HG03520 (cell line): ENCODE measurements around the gene RALY.

Experiments
- ATAC-seq: cut with Tn5 transposase; IDR thresholded peaks from one replicate; pipeline ENCODE4 v1.9.1; 2021; ENCODE audit warnings: mild to moderate bottlenecking, moderate library complexity; ENCODE audit not compliant: unreplicated experiment

Gene RALY

GRCh38 chr20:34047010-34047687, 53.4 kb downstream of the RALY start:
- ATAC-seq, result no peak

GRCh38 chr20:34047917-34048316, 54.2 kb downstream of the RALY start:
- no peak for ATAC-seq

GRCh38 chr20:34049389-34049788, 55.7 kb downstream of the RALY start:
- ATAC-seq, result no peak

- no peak for ATAC-seq
Measured at GRCh38 chr20:34049897-34050695, 56.4 kb downstream of the RALY start.

GRCh38 chr20:34052414-34052813, 58.7 kb downstream of the RALY start:
- no peak for ATAC-seq

- ATAC-seq, result no peak
Measured at GRCh38 chr20:34055290-34055689, 61.6 kb downstream of the RALY start.

- no peak for ATAC-seq
Measured at GRCh38 chr20:34058831-34059230, 65.1 kb downstream of the RALY start.

- ATAC-seq, result no peak
Measured at GRCh38 chr20:34060970-34061369, 67.3 kb downstream of the RALY start.

- no peak for ATAC-seq
Measured at GRCh38 chr20:34061695-34062094, 68.0 kb downstream of the RALY start.

- ATAC-seq, result no peak
Measured at GRCh38 chr20:34062570-34063482, 69.1 kb downstream of the RALY start.

GRCh38 chr20:34064286-34064685, 70.6 kb downstream of the RALY start:
- ATAC-seq, result no peak

- no peak for ATAC-seq
Measured at GRCh38 chr20:34065260-34065659, 71.5 kb downstream of the RALY start.

- no peak for ATAC-seq
Measured at GRCh38 chr20:34066476-34067090, 72.9 kb downstream of the RALY start.

GRCh38 chr20:34068001-34068400, 74.3 kb downstream of the RALY start:
- no peak for ATAC-seq

GRCh38 chr20:34069341-34070078, 75.8 kb downstream of the RALY start:
- ATAC-seq, result no peak

- no peak for ATAC-seq
Measured at GRCh38 chr20:34070079-34070439, 76.3 kb downstream of the RALY start.

- no peak for ATAC-seq
Measured at GRCh38 chr20:34070859-34071258, 77.1 kb downstream of the RALY start.

GRCh38 chr20:34072076-34072475, 78.4 kb downstream of the RALY start:
- ATAC-seq, result no peak

- ATAC-seq, result no peak
Measured at GRCh38 chr20:34072778-34073177, 79.1 kb downstream of the RALY start.

- ATAC-seq, result no peak
Measured at GRCh38 chr20:34074101-34074760, 80.5 kb downstream of the RALY start.
